OCI-LY1 (cell line): ENCODE results near the gene COL16A1.
"Not testable (repeated sequence)": the region's sequence is repeated elsewhere in the genome, so short reads cannot be mapped to it uniquely, and the experiment has no call there.

Experiments used
- EZH2 ChIP-seq: fragments of 200-600 bp; sonication (generic), shearing (Covaris generic); IDR thresholded peaks from 2 replicates; pipeline ENCODE4 v1.8.0; 2017; ENCODE audit warnings: borderline replicate concordance, mixed run types, mild to moderate bottlenecking, antibody characterized with exemption, low read length, moderate library complexity, mixed read lengths
- TF ChIP-seq, protein P1 (sequence below): fragments of 200-600 bp; sonication (generic), shearing (Covaris generic); IDR thresholded peaks from 2 replicates; pipeline ENCODE4 v1.5.1; 2017; ENCODE audit warnings: mild to moderate bottlenecking, antibody characterized with exemption, low read length, moderate library complexity, mixed read lengths

DNA sequence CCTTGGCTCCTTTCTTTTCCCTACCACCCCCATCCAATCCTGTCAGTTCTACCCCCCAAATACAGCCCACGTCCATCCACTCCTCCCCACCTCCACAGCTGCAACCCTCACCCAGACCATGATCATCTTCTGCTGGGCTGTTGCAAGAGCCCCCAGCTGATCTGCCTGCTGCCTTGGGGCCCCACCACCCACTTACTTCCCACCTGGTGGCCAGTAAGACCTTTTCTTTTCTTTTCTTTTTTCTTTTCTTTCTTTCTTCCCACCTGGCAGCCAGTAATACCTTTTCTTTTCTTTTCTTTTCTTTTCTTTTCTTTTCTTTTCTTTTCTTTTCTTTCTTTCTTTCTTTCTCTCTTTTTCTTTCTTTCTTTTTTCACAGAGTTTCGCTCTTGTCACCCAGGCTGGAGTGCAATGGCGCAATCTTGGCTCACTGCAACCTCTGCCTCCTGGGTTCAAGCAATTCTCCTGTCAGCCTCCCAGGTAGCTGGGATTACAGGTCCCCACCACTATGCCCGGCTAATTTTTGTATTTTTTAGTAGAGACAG is 3.3 kb upstream of the COL16A1 start:
- TF ChIP-seq, protein P1, sequence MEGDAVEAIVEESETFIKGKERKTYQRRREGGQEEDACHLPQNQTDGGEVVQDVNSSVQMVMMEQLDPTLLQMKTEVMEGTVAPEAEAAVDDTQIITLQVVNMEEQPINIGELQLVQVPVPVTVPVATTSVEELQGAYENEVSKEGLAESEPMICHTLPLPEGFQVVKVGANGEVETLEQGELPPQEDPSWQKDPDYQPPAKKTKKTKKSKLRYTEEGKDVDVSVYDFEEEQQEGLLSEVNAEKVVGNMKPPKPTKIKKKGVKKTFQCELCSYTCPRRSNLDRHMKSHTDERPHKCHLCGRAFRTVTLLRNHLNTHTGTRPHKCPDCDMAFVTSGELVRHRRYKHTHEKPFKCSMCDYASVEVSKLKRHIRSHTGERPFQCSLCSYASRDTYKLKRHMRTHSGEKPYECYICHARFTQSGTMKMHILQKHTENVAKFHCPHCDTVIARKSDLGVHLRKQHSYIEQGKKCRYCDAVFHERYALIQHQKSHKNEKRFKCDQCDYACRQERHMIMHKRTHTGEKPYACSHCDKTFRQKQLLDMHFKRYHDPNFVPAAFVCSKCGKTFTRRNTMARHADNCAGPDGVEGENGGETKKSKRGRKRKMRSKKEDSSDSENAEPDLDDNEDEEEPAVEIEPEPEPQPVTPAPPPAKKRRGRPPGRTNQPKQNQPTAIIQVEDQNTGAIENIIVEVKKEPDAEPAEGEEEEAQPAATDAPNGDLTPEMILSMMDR: not testable (repeated sequence)
- TF ChIP-seq EZH2: not testable (repeated sequence)
